ENCODE results near the gene IGSF21.

IGSF21 gene

GRCh38 chr1:18387307-18387706, 279.7 kb downstream of the IGSF21 start:
- no peaks in the 10 kb centered on the region for H3K36me3 ChIP-seq (ENCODE audit: insufficient read depth, low read length)
- H3K4me3 ChIP-seq, result no peak overlapping the region
- no peak overlapping the region for H3K9ac ChIP-seq (ENCODE audit: insufficient read length)
- no peaks in the 10 kb centered on the region for H3K9me3 ChIP-seq (ENCODE audit: low read depth, low read length)
- no peak for DNase-seq (ENCODE audit: low read depth, low spot score)
- TF ChIP-seq EZH2 (IDR thresholded peaks at IDR 0.05) (no peak), FOXP2 (optimal IDR thresholded peaks at IDR 0.05; ENCODE audit: control extremely low read depth, extremely low read length, insufficient read depth) (no peak), POLR2AphosphoS5 (IDR thresholded peaks at IDR 0.05; ENCODE audit: borderline replicate concordance, low read depth, low read length) (no peak)
- no peak overlapping the region for H3K27ac ChIP-seq

GRCh38 chr1:18390953-18391352, 283.4 kb downstream of the IGSF21 start:
- no peak for DNase-seq (ENCODE audit: low read depth, low spot score)
- no peak for TF ChIP-seq POLR2AphosphoS5 (IDR thresholded peaks at IDR 0.05; ENCODE audit: borderline replicate concordance, low read depth, low read length)
- TF ChIP-seq FOXP2 (optimal IDR thresholded peaks at IDR 0.05; ENCODE audit: control extremely low read depth, extremely low read length, insufficient read depth), result no peak
- TF ChIP-seq EZH2 (IDR thresholded peaks at IDR 0.05), result no peak
- no peak overlapping the region for H3K9ac ChIP-seq (ENCODE audit: insufficient read length)
- no peak overlapping the region for H3K4me3 ChIP-seq
- H3K9me3 ChIP-seq (ENCODE audit: low read depth, low read length), result no peaks in the 10 kb centered on the region
- no peaks in the 10 kb centered on the region for H3K36me3 ChIP-seq (ENCODE audit: insufficient read depth, low read length)
- peak overlapping the region; percentile 84 for H3K27ac ChIP-seq

GRCh38 chr1:18394563-18395156, 287.1 kb downstream of the IGSF21 start:
- Histone ChIP-seq H3K4me3 (no peak overlapping the region; the same call in 1 of the 2 replicates), H3K36me3 (ENCODE audit: insufficient read depth, low read length) (no peaks in the 10 kb centered on the region), H3K9me3 (ENCODE audit: low read depth, low read length) (no peaks in the 10 kb centered on the region), H3K27ac (0 out of 2 replicates have a peak overlapping the region, but pooled peaks have one; percentile 92), H3K9ac (ENCODE audit: insufficient read length) (no peak overlapping the region)
- no peak for DNase-seq (ENCODE audit: low read depth, low spot score)
- TF ChIP-seq POLR2AphosphoS5 (IDR thresholded peaks at IDR 0.05; ENCODE audit: borderline replicate concordance, low read depth, low read length) (no peak), EZH2 (IDR thresholded peaks at IDR 0.05) (no peak), FOXP2 (optimal IDR thresholded peaks at IDR 0.05; ENCODE audit: control extremely low read depth, extremely low read length, insufficient read depth) (no peak)

GRCh38 chr1:18396247-18396980, 288.8 kb downstream of the IGSF21 start:
- no peak overlapping the region for H3K4me3 ChIP-seq
- TF ChIP-seq EZH2 (IDR thresholded peaks at IDR 0.05), result no peak
- no peak for TF ChIP-seq FOXP2 (optimal IDR thresholded peaks at IDR 0.05; ENCODE audit: control extremely low read depth, extremely low read length, insufficient read depth)
- no peak for TF ChIP-seq POLR2AphosphoS5 (IDR thresholded peaks at IDR 0.05; ENCODE audit: borderline replicate concordance, low read depth, low read length)
- DNase-seq (ENCODE audit: low read depth, low spot score), result no peak
- H3K9me3 ChIP-seq (ENCODE audit: low read depth, low read length), result no peaks in the 10 kb centered on the region
- H3K36me3 ChIP-seq (ENCODE audit: insufficient read depth, low read length), result no peaks in the 10 kb centered on the region
- H3K9ac ChIP-seq (ENCODE audit: insufficient read length), result no peak overlapping the region
- H3K27ac ChIP-seq, result peak overlapping the region; percentile 44; the same call in 1 of the 2 replicates

DNA sequence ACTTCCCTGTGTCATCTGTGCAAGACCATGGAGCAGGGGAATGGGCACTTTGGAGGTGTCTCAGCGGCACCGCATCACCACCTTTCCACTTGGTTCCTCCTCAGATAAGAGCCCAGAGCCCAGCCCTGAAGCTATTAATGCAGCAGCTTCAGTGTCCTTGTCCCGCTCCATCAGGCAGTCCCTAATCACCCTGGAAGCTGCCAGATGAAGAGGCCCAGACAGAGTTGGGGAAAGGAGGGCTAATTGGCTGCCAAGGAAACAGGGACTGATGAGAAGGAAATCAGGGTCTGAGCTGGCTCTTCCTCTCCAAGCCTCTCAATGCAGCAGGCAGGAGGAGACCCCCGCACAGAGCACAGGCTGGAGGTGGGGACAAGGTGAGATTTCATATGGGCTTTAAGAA, 290.0 kb downstream of the IGSF21 start:
- Histone ChIP-seq H3K36me3 (ENCODE audit: insufficient read depth, low read length) (no peaks in the 10 kb centered on the region), H3K9ac (ENCODE audit: insufficient read length) (no peak overlapping the region), H3K9me3 (ENCODE audit: low read depth, low read length) (no peaks in the 10 kb centered on the region), H3K27ac (no peak overlapping the region), H3K4me3 (no peak overlapping the region)
- no peak for TF ChIP-seq FOXP2 (optimal IDR thresholded peaks at IDR 0.05; ENCODE audit: control extremely low read depth, extremely low read length, insufficient read depth)
- TF ChIP-seq EZH2 (IDR thresholded peaks at IDR 0.05), result no peak
- no peak for TF ChIP-seq POLR2AphosphoS5 (IDR thresholded peaks at IDR 0.05; ENCODE audit: borderline replicate concordance, low read depth, low read length)
- DNase-seq (ENCODE audit: low read depth, low spot score), result no peak

DNA sequence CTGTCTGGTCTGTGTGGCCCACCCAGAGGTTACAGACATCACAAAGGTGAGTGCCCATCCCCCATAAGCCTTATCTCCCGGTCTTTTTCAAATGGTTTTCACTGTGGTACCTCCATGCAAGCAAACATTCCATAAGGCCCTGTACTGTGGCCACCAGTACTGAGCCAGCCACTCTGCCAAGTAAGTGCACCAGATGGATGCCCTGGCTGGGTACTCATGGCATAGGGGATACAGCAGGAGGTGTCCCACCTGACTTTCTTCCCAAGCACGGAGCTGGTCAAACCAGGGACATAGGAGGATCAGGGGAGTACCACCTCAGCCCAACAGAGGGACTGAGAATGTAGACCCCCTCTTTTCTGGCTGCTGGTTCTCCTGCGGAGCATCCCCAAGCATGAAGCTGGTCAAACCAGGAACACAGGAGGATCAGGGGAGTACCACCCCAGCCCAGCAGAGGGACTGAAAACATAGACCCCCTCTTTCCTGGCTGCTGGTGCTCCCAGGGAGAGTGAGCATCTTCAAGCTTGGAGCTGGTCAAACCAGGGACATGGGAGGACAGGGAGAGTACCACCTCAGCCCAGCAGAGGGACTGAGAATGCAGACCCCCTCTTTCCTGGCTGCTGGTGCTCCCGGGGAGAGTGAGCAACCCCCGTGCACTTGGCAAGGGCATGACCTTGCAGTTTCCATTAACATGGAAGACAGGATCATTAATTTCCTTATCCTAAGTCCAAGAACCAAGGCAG, 291.4 kb downstream of the IGSF21 start:
- H3K36me3 ChIP-seq (ENCODE audit: insufficient read depth, low read length), result no peaks in the 10 kb centered on the region
- DNase-seq (ENCODE audit: low read depth, low spot score), result no peak
- H3K9ac ChIP-seq (ENCODE audit: insufficient read length), result no peak overlapping the region
- H3K9me3 ChIP-seq (ENCODE audit: low read depth, low read length), result no peaks in the 10 kb centered on the region
- no peak for TF ChIP-seq FOXP2 (optimal IDR thresholded peaks at IDR 0.05; ENCODE audit: control extremely low read depth, extremely low read length, insufficient read depth)
- TF ChIP-seq POLR2AphosphoS5 (IDR thresholded peaks at IDR 0.05; ENCODE audit: borderline replicate concordance, low read depth, low read length), result no peak
- no peak for TF ChIP-seq EZH2 (IDR thresholded peaks at IDR 0.05)
- H3K27ac ChIP-seq, result no peak overlapping the region
- no peak overlapping the region for H3K4me3 ChIP-seq

GRCh38 chr1:18400347-18401102, 292.9 kb downstream of the IGSF21 start:
- TF ChIP-seq POLR2AphosphoS5 (IDR thresholded peaks at IDR 0.05; ENCODE audit: borderline replicate concordance, low read depth, low read length) (no peak), EZH2 (IDR thresholded peaks at IDR 0.05) (no peak), FOXP2 (optimal IDR thresholded peaks at IDR 0.05; ENCODE audit: control extremely low read depth, extremely low read length, insufficient read depth) (no peak)
- no peak overlapping the region for H3K4me3 ChIP-seq
- no peak overlapping the region for H3K27ac ChIP-seq
- H3K9me3 ChIP-seq (ENCODE audit: low read depth, low read length), result no peaks in the 10 kb centered on the region
- no peaks in the 10 kb centered on the region for H3K36me3 ChIP-seq (ENCODE audit: insufficient read depth, low read length)
- no peak for DNase-seq (ENCODE audit: low read depth, low spot score)
- H3K9ac ChIP-seq (ENCODE audit: insufficient read length), result no peak overlapping the region

Measured in SK-N-MC (cell line).